HG03196 (cell line): ENCODE results near the gene ZNF391.
"Not testable (repeated sequence)": the region's sequence is repeated elsewhere in the genome, so short reads cannot be mapped to it uniquely, and the experiment has no call there.

ENCODE experiments used
- ATAC-seq: cut with Tn5 transposase; IDR thresholded peaks from one replicate; pipeline ENCODE4 v1.9.1; 2021; ENCODE audit not compliant: unreplicated experiment

Gene ZNF391

GRCh38 chr6:27388293-27389197 lies at the start of gene ZNF391:
TSS of gene ZNF391 (plus strand) at chr6:27388759. CDS start at chr6:27400371, 11,612 bp downstream.
- peak; percentile 83 for ATAC-seq

- ATAC-seq, result no peak
Observed at GRCh38 chr6:27352850-27353249, 35.7 kb upstream of the ZNF391 start.

GRCh38 chr6:27358786-27359185 lies 29.8 kb upstream of the ZNF391 start:
- no peak for ATAC-seq

DNA sequence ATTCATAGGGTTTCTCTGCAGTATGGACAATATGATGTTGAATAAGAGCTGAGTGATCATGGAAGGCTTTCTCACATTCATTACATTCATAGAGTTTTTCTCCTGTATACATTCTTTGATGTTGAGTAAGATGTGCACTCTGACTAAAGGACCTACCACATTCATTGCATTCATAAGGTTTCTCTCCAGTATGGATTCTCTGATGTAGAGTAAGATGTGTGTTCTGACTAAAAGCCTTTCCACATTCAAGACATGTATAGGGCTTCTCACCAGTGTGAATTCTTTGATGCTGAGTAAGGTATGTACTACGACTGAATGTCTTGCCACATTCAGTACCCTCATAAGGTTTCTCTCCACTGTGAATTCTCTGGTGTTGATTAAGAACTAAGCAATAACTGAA lies 29.3 kb upstream of the ZNF391 start:
- no peak for ATAC-seq

DNA sequence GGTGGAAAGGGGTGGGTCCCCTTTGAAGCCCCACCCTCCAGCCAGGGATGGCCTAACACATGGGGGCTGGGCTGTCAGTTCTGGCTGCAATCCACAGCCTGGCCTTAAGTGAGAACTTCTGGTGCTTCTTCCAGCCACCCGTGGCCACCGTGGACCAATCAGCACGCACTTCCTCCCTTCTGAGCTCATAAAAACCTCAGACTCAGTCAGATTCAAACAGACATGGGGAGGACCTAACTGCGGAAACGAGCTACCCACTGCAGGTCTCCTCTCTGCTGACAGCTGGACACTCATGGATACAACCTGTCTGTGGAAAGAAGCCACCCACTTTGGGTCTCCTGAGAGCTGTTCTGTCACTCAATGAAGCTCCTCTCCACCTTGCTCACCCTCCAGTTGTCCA lies 20.4 kb upstream of the ZNF391 start:
- no peak for ATAC-seq

DNA sequence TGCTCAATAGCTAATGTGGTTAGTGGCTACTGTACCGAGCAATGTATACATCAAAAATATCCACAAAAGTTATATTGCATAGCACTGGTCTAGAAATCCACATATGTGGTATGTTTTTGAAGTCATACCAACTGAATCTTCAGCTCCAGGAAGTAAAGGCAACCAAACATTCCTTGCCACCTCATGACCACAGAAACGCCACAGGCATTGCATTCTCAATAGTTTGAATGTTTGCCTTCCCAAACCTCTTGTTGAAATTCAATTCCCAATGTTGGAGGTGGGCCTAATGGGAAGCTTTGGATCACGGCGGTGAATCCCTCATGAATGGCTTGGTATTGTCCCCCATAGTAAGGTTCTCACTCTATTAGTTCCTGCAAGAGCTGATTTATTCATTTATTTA lies 18.2 kb upstream of the ZNF391 start:
- ATAC-seq, result no peak

DNA sequence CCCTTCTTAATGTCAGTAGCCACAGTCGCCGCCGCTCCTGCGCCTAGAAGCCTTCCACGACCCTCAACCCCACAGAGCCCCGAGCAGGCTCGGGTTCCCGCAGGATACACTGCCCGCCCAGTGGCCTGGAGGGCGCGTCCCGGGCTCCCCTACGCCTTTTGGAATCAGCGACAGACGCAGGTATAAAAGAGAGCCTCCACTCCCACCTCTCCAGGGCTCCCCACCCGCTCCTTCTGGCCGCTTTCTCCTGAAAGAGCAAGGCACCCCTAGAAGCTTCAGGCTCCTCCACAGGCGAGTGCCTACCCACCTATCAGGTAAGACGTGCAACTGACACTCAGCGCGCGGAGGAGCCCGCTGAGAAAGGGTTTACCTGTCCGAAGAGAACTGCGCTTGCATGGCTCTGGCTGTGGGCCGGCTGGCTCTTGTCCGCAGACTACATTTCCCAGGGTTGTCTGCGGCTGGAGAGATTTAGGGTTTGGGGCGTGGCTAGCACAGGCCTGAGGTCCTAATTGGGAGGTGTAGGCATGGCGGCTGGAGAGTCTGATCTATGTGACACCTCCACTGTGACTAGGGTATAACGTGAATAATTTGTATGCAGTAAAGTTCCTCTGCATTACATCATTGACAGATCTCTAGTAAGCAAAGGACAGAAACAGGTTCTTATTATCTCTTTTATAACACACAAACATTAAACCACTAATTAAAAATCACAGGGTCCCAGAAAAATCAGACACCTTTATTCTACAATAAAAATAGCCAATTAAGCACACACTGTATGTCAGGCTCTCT lies 13.5 kb upstream of the ZNF391 start:
- no peak for ATAC-seq

GRCh38 chr6:27375613-27376079 lies 12.9 kb upstream of the ZNF391 start:
- no peak for ATAC-seq

GRCh38 chr6:27378406-27378805 lies 10.2 kb upstream of the ZNF391 start:
- ATAC-seq, result not testable (repeated sequence)

- ATAC-seq, result not testable (repeated sequence)
Observed at GRCh38 chr6:27381001-27381400, 7.6 kb upstream of the ZNF391 start.

- ATAC-seq, result no peak
Observed at GRCh38 chr6:27383011-27383410, 5.5 kb upstream of the ZNF391 start.

DNA sequence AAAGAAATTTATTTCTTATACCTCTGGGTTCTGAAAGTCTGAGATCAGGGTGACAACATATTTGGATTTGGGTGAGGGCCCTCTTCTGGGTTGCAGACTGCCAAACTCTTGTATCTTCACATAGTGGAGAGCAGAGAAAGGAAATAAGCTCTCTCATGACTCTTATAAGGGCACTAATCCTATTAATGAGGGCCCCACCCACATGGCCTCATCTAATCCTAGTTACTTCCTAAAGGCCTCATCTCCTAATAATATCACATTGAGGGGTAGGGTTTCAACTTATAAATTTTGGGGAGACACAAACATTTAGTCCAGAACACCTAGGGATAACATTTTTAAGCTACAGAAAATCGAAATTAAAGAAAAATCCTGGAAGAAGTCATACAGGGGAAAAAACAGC lies 5.1 kb upstream of the ZNF391 start:
- no peak for ATAC-seq

GRCh38 chr6:27392623-27393022 lies 4.1 kb downstream of the ZNF391 start:
- no peak for ATAC-seq

- ATAC-seq, result no peak
Observed at GRCh38 chr6:27394073-27394472, 5.5 kb downstream of the ZNF391 start.

GRCh38 chr6:27400877-27401642 lies 12.5 kb downstream of the ZNF391 start:
- no peak for ATAC-seq

DNA sequence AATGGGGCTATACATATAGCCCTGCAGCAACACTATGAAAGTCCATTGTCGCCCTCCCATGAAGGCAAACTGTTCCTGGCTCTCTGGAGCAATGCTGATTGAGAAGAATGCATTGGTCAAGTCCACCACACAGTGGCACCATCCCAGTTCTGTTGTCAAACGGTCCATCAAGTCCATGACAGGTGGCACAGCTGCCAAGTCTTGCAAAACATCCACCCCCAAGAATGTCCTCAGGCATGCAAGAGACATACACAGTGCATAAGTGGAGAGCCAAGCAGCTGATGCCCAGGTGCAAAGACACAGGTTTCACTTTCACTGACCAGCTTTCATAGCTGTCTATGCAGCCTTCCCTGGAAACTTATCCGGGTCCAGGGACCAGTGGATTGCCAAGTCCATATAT lies 17.5 kb downstream of the ZNF391 start:
- ATAC-seq, result no peak

- no peak for ATAC-seq
Observed at GRCh38 chr6:27407153-27407814, 18.7 kb downstream of the ZNF391 start.

GRCh38 chr6:27414300-27414699 lies 25.7 kb downstream of the ZNF391 start:
- ATAC-seq, result no peak

- no peak for ATAC-seq
Observed at GRCh38 chr6:27414996-27415395, 26.4 kb downstream of the ZNF391 start.

DNA sequence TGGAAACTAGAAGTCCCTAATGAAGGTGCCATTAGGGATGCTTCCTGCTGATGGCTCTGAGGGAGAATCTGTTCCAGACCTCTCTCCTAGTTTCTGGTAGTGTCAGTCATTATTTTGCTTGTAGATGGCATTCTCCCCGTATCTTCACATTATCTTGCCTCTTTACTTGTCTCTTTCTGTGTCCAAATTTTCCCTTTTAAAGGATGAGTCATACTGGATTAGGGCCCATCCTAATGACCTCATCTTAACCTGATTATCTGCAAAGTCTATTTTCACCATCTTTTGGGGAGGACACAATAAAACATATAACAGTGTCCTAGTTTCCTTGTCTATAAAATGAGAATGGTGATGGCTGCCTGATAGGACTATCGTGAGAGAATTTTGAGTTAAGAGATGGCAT lies 27.3 kb downstream of the ZNF391 start:
- ATAC-seq, result no peak

- ATAC-seq, result no peak
Observed at GRCh38 chr6:27419363-27419762, 30.8 kb downstream of the ZNF391 start.
